Measurements from ENCODE around the gene CEP104. TPM values are rescaled to one million over a fixed set of nuclear protein-coding genes. Genes with fewer than 3 reads are reported as not detected.

CEP104 gene
- total RNA-seq, 1 experiment from 2014 or later = 44.1 TPM

GRCh38 chr1:3828391-3828790 lies 28.6 kb downstream of the CEP104 start:
- H3K4me1 ChIP-seq (ENCODE audit: control insufficient read depth in 1 of 2, insufficient read depth in 2 of 2, low read length in 2 of 2) = no peaks in the 10 kb centered on the region
- no TSS peak for BruUV-seq (replicated peaks)
- H4K20me1 ChIP-seq (ENCODE audit: insufficient read depth) = no peaks in the 10 kb centered on the region
- intact Hi-C loops (cut with micrococcal nuclease) = no loop called here
- no peak overlapping the region for H3K27ac ChIP-seq (ENCODE audit: low read depth, low read length)
- no peak overlapping the region for H3K4me2 ChIP-seq (ENCODE audit: low read length)
- ATAC-seq (no peak), DNase-seq (ENCODE audit: low read depth, low spot score) (no peak)
- H3K27me3 ChIP-seq (ENCODE audit: insufficient read depth, low read length) = no peaks in the 10 kb centered on the region
- H3K9me3 ChIP-seq (ENCODE audit: control insufficient read depth in 1 of 2, insufficient read depth in 1 of 2, low read depth in 1 of 2, low read length in 2 of 2) = no peaks in the 10 kb centered on the region
- H3K9ac ChIP-seq (ENCODE audit: low read length) = no peak overlapping the region
- peaks cover 4 to 7% of the 10 kb centered on the region in 2 experiments; a peak in 3 of 4 replicates for H3K36me3 ChIP-seq (ENCODE audit: control insufficient read depth in 1 of 2, insufficient read depth in 2 of 2, low read length in 2 of 2)
- ChIA-PET RAD21 (ENCODE audit: low non-redundant PET in 1 of 2, low total read pairs in 2 of 2, uncharacterized antibody in 2 of 2, unreplicated experiment in 2 of 2) (no interaction called here), CTCF (no interaction called here), POLR2A (no interaction called here)
- H3K79me2 ChIP-seq (ENCODE audit: insufficient read depth, low read length) = no peaks in the 10 kb centered on the region
- no peak for TF ChIP-seq CEBPB (IDR thresholded peaks at IDR 0.05; ENCODE audit: low read depth)
- TF ChIP-seq POLR2AphosphoS5 (IDR thresholded peaks at IDR 0.05; ENCODE audit: low read depth, low read length) = no peak
- TF ChIP-seq CBX3 (IDR thresholded peaks at IDR 0.05; ENCODE audit: low read depth) = no peak
- TF ChIP-seq SP1 (IDR thresholded peaks at IDR 0.05; ENCODE audit: low read depth) = no peak
- TF ChIP-seq YY1 (IDR thresholded peaks at IDR 0.05; ENCODE audit: extremely low read depth, insufficient replicate concordance, low read depth, low read length) = no peak
- no peak for TF ChIP-seq EZH2phosphoT487 (IDR thresholded peaks at IDR 0.05; ENCODE audit: borderline replicate concordance)
- H2AFZ ChIP-seq (ENCODE audit: low read depth, low read length, poor library complexity, severe bottlenecking) = no peak overlapping the region
- no peaks in the 10 kb centered on the region for H3K9me2 ChIP-seq (ENCODE audit: insufficient read depth)
- no peak overlapping the region for H3K4me3 ChIP-seq (replicated peaks in 1 of 2; ENCODE audit: low read depth in 1 of 2, low read length in 2 of 2)

DNA sequence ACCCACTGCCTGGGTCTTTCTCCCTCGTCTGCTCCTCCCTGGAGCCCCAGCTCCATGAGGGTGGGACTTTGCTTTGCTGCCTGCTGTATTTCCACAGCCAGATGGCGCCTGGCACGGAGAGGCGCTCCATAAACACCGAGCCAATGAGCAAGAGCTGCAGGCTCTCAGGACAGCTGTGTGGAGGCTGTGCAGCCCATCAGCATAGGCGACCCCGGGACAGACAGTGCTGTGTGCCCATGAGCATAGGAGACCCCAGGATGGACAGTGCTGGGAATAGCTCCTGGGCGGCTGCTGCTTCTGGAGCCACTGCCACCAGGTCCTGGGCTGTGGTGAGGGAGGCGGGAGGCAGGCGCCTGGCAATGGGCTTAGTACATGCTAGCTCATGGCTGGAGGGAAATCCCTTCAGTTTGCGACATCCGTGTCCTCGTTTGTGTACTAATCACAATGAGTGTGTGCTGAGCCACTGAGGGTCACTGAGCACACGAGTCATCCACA lies 29.2 kb downstream of the CEP104 start:
- H3K4me1 ChIP-seq (ENCODE audit: control insufficient read depth in 1 of 2, insufficient read depth in 2 of 2, low read length in 2 of 2) = no peaks in the 10 kb centered on the region
- H3K9me2 ChIP-seq (ENCODE audit: insufficient read depth) = no peaks in the 10 kb centered on the region
- H3K9me3 ChIP-seq (ENCODE audit: control insufficient read depth in 1 of 2, insufficient read depth in 1 of 2, low read depth in 1 of 2, low read length in 2 of 2) = no peaks in the 10 kb centered on the region
- intact Hi-C loops (cut with micrococcal nuclease) = no loop called here
- ChIA-PET CTCF (no interaction called here), POLR2A (no interaction called here), RAD21 (ENCODE audit: low non-redundant PET in 1 of 2, low total read pairs in 2 of 2, uncharacterized antibody in 2 of 2, unreplicated experiment in 2 of 2) (no interaction called here)
- no peaks in the 10 kb centered on the region for H4K20me1 ChIP-seq (ENCODE audit: insufficient read depth)
- H3K36me3 ChIP-seq (ENCODE audit: control insufficient read depth in 1 of 2, insufficient read depth in 2 of 2, low read length in 2 of 2) = peaks cover 4 to 7% of the 10 kb centered on the region in 2 experiments; a peak in 3 of 4 replicates
- H3K27me3 ChIP-seq (ENCODE audit: insufficient read depth, low read length) = no peaks in the 10 kb centered on the region
- no peaks in the 10 kb centered on the region for H3K79me2 ChIP-seq (ENCODE audit: insufficient read depth, low read length)
- DNase-seq (ENCODE audit: low read depth, low spot score) (no peak), ATAC-seq (peak; percentile 82)
- no peak overlapping the region for H3K4me3 ChIP-seq (replicated peaks in 1 of 2; ENCODE audit: low read depth in 1 of 2, low read length in 2 of 2)
- H2AFZ ChIP-seq (ENCODE audit: low read depth, low read length, poor library complexity, severe bottlenecking) = no peak overlapping the region
- no TSS peak for BruUV-seq (replicated peaks)
- H3K9ac ChIP-seq (ENCODE audit: low read length) = no peak overlapping the region
- no peak overlapping the region for H3K27ac ChIP-seq (ENCODE audit: low read depth, low read length)
- no peak overlapping the region for H3K4me2 ChIP-seq (ENCODE audit: low read length)
- TF ChIP-seq EZH2 (IDR thresholded peaks at IDR 0.05) (no peak), CTCF (IDR thresholded peaks at IDR 0.05 in 2 of 3, conservative IDR thresholded peaks at IDR 0.05 in 1 of 3; ENCODE audit: borderline replicate concordance in 1 of 3, insufficient read depth in 1 of 3, low read depth in 2 of 3, low read length in 2 of 3) (peak in 1 of 3 experiments; percentile 15; a peak in 1 of 6 replicates)

Measured in HCT116 (cell line).